Stimulated activated CD4-positive, alpha-beta T cell treated with anti-CD3 and anti-CD28 coated beads, Interleukin-4, amount 100 ng/mL, for 24 hours (primary cell): ENCODE results near the gene CLCN7.
"Not testable (repeated sequence)": the region's sequence is repeated elsewhere in the genome, so short reads cannot be mapped to it uniquely, and the experiment has no call there.

Source experiments
- DNase-seq: peaks from one replicate; pipeline ENCODE4 v3.0.0-alpha.2; 2020

Gene CLCN7

GRCh38 chr16:1485847-1486496 lies 11.1 kb upstream of the CLCN7 start:
- no peak for DNase-seq

DNA sequence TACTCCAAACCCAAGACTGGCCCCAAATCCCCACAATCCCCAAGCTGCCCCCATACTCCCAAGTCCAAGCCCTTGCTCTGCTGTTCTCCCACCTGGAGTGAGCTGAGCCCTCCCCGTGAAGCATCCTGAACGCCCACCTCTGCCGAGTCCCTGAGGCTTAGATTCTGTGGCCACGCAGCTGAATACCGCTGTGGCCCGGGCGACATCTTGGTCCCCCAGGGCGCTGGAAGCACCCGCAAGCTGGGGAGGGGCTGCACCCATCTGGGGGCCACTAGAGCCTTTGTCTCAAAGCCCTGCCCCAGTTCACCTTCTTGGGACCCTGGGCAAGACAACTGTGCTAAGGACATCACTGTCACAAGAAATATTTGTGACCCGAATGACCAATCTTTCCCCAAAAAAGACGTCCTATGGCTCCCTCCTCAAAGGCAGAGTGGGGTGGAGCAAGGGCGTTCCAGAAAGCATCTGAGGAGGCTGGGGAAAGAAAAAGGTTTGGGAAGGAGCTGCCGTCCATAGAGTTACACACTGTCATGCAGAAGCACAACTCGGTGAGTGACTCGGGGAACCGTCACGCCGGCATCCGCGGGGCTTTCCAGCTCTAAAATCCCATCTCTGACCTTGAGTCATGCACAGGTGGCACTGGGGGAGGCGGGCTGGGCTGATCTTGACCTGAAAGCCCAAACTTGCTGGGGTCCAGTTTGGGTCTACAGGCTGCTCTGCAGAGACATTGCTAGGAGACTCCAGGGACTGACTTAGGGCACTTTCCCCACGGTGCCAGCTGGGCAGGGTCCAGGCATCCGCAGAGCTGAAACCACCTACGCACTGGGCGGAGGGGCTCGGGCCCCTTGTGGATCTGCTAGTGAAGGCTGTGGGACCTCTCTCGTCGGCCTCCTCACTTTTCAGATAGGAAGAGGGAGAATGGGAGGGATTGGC lies 7.3 kb upstream of the CLCN7 start:
- no peak for DNase-seq

DNA sequence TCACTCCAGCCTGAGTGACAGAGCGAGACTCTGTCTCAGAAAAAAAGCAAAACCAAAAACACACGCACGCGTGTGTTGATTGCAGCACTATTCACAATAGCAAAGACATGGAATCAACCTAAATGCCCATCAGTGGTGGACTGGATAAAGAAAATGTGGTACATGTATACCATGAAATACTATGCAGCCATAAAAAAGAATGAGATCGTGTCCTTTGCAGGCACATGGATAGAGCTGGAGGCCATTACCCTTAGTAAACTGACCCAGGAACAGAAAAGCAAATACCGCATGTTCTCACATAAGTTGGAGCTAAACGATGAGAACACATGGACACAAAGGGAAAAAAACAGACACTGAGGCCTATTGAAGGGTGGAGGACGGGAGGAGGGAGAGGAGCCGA lies 4.1 kb upstream of the CLCN7 start:
- DNase-seq, result not testable (repeated sequence)

DNA sequence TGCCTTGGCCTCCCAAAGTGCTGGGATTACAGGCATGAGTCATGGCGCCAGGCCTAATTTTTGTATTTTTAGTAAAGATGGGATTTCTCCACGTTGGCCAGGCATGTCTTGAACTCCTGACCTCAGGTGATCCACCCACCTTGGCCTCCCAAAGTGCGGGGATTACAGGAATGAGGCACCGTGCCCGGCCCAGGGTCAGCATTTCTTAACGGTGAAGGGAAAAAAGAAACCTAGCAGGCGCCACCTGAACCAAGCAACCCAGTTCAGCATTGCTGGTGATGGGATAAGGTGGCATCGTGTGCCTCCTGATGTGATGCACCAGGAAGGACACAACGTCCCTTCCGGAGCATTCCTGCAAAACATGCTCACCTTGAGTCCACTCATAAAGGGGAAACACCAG lies 2.2 kb upstream of the CLCN7 start:
- DNase-seq, result no peak

DNA sequence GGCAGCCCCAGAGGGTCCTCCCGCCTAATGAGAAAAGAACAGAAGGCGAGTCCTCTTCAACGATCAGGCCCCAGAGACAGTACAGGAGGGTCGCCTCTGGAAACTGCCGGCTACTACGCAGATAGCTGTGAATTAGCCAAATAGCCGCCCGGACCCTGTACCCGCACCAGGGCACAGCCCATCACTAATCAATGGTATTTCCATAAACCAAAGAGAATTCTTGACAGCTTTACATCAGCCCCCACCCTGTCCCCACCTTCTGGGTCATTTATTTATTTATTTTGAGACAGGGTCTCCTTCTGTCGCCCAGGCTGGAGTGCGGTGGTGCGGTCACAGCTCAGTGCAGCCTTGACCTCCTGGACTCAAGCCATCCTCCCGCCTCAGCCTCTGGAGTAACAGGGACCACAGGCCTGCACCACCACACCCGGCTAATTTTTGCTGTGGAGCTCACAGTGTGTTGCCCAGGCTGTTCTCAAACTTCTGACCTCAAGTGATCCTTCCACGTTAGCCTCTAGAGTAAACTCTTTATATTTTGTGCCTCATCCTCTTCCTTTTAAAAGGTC lies 805 bp upstream of the CLCN7 start:
- no peak for DNase-seq

- no peak for DNase-seq
Measured at GRCh38 chr16:1474082-1474795, 589 bp downstream of the CLCN7 start.

DNA sequence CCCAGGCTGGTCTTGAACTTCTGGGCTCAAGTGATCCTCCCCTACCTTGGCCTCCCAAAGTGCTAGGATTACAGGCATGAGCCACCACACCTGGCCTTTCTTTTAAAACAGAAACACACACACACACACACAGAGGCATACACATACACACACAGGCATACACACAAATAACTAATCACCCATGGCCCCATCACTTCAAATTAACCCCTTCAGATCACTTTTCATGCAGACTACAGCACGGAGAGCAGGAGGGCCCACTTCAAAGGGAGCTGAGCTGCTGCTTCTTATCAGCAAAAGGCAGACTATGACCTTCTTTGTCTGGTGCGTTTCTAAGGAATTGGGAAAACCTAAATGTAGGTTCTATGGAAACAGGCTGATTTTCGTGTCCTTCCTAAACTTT lies 1.9 kb downstream of the CLCN7 start:
- DNase-seq, result no peak

GRCh38 chr16:1471569-1472194 lies 3.1 kb downstream of the CLCN7 start:
- DNase-seq, result no peak

GRCh38 chr16:1470481-1471251 lies 4.2 kb downstream of the CLCN7 start:
- DNase-seq, result no peak

DNA sequence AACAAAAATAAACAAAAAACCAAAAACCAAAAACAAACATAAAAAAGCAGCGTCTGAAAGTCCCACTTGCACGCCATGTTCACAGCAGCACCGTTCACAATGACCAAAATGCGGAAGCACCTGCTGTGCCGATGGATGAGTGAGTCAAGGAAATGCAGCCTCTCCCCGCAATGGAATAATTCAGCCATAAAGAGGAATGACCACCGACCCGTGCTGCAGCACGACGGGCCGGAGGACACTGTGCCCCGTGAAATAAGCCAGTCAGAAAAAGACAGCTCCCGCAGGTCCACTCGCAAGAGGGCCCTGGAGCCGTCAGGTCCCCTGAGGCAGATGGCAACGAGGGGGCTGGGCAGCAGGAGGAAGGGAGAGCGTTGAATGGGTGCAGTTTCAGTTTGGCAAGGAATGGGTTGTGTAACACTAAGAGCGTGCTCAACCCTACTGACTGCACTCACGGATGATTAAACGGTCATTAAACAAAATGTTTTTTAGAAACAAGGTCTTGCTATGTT lies 5.1 kb downstream of the CLCN7 start:
- no peak for DNase-seq

GRCh38 chr16:1469141-1469540 lies 5.7 kb downstream of the CLCN7 start:
- DNase-seq, result not testable (repeated sequence)

DNA sequence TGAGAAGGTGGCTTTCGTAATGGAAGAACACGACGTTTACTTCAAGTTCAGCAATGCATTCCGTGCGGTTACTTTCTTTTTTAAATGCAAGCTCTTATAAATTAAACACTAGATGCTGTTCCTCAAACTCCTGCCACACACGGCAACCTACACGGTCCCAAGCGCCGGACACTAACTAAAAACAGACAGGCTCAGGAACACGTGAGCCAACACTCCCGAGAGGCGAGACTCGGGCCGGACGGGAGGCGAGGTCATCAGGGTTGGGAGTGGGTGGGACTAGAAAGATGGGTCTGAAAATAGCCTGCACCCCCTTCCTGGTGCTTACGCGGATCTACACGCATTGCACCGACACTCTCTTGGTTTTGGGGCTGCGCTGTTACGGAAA lies 6.4 kb downstream of the CLCN7 start:
- DNase-seq, result no peak

GRCh38 chr16:1466968-1467521 lies 7.8 kb downstream of the CLCN7 start:
- DNase-seq, result no peak

DNA sequence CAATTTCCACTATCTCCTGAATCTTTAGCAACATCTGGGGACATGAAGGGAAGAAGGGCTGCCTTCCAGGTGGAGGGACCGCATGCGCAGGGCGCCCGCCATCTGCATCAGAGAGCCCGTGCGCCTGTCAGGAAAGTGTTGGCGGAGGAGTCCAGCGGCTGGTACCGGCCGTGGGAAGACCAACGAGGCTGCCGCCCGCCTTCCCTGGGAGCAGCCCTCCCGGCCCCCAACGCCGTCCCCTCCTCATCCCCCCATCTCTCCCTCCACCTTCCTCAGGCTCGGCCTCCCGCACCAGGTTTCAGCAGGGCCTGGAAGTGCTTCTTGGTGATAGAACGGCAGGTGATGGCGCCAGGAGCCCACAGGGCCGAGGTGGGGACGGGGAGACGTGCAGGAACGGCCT lies 8.8 kb downstream of the CLCN7 start:
- DNase-seq, result no peak

DNA sequence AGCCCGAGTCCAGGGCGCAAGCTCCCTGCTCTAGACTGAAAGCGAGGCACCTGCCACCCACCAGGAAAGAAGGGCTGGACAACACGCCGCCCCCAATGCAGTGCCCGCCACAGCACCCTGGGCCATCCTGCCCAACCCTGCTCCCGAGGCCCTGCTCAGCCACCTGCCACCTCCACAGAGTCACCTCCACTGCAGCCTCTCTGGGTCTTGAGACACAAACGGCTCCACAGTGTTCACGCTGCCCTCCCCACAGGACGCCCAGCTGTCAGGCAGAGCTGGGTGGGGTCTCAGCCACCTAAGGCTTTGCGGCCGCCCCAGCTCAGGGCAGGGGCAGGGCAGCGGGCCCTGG lies 9.3 kb downstream of the CLCN7 start:
- DNase-seq, result no peak

DNA sequence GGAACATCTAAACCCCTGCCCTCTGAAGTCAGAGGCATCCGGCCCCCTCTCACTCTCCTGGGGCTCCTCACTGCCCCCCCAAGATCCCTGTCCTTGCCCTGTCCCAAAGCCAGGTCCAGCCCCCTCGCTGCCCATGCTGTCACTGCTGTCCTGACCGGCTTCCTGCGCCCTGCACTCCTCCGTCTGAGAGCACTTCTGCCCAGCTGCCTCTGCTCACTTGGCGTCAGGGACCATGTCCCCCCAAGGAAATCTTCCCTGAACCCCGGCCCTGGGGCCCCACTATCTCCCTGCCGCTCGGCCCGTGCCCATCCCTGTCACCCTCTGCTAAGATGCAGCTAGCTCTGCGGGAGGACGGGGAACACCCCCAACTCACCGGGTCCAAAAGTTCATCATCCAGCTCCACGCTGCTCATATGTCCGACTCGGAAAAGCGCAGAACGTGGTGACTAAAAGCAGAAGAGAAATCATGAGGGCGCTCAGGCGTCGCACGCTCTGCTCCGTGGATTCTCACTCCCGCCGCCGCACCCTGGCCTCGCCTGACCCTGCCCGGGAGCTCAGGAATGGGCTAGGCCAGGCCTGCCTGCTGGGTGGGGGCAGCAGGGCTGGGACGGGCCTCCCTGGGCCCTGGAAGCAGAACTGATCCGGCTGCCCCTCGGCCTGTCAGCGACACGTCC lies 9.8 kb downstream of the CLCN7 start:
- DNase-seq, result no peak

GRCh38 chr16:1464196-1464893 lies 10.5 kb downstream of the CLCN7 start:
- DNase-seq, result no peak

GRCh38 chr16:1461146-1461545 lies 13.7 kb downstream of the CLCN7 start:
- DNase-seq, result no peak

DNA sequence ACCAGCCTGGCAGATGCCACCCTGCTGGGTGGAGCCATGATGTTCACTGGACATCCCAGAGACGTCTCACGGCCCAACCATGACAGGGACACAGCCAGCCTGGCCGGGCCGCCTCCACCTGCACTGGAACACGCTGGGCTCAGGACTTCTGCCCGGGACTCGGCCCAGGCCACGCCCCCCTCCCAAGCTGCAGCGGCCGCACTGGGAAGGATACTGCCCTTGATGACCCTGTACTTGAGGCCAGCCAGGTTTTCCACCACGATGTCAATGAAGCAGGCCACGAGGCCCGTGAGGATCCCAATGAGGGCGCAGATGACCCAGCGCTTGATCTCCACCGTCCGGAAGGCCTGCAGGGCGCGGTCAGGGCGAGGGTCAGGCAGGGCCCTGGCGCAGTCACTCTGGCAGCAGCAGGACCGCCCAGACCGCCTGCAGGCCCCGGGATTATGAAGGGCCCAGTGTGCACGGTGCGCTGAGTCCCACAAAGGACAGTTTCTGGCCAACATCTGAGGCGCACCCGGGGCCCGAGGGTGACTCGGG lies 14.2 kb downstream of the CLCN7 start:
- DNase-seq, result no peak

GRCh38 chr16:1459967-1460366 lies 14.9 kb downstream of the CLCN7 start:
- DNase-seq, result no peak
